PFSK-1 (cell line): Measurements from ENCODE around the gene SAMD4B.

Experiments used
- FOXP2 ChIP-seq: optimal IDR thresholded peaks from 2 replicates; pipeline ENCODE3; 2011; ENCODE audit warnings: borderline replicate concordance, control low read depth, inconsistent platforms; ENCODE audit not compliant: insufficient read depth; ENCODE audit errors: extremely low read length, extremely low read depth
- POLR2AphosphoS5 ChIP-seq: IDR thresholded peaks from 2 replicates; pipeline ENCODE4 v1.6.1; 2012; ENCODE audit warnings: low read depth, mild to moderate bottlenecking, control low read depth, low read length, moderate library complexity
- REST ChIP-seq, 2 experiments: IDR thresholded peaks; 2 replicates each; pipeline versions ENCODE4 v1.6.1 to v1.8.0; 2011 to 2012; ENCODE audit warnings: low read depth in 2 of 2, low read length in 2 of 2, control low read depth in 1 of 2, inconsistent platforms in 1 of 2, mild to moderate bottlenecking in 1 of 2, moderate library complexity in 1 of 2; ENCODE audit not compliant: insufficient read depth in 1 of 2
- SIN3A ChIP-seq: IDR thresholded peaks from 2 replicates; pipeline ENCODE4 v1.6.1; 2012; ENCODE audit warnings: mild to moderate bottlenecking, low read length, moderate library complexity, borderline replicate concordance; ENCODE audit not compliant: insufficient read depth
- TAF1 ChIP-seq: IDR thresholded peaks from 2 replicates; pipeline ENCODE4 v1.6.1; 2012; ENCODE audit warnings: low read length, control low read depth, borderline replicate concordance; ENCODE audit not compliant: insufficient read depth

Gene SAMD4B

GRCh38 chr19:39352381-39353255, 10.4 kb downstream of the SAMD4B start:
- TF ChIP-seq FOXP2 (no peak), SIN3A (no peak), REST (IDR thresholded peaks at IDR 0.05; ENCODE audit: insufficient read depth in 1 of 2, low read depth in 2 of 2, low read length in 2 of 2) (no peak), TAF1 (no peak), POLR2AphosphoS5 (no peak)

GRCh38 chr19:39355253-39355652, 13.0 kb downstream of the SAMD4B start:
- no peak for TF ChIP-seq TAF1
- no peak for TF ChIP-seq FOXP2
- no peak for TF ChIP-seq REST (IDR thresholded peaks at IDR 0.05; ENCODE audit: insufficient read depth in 1 of 2, low read depth in 2 of 2, low read length in 2 of 2)
- TF ChIP-seq POLR2AphosphoS5 = no peak
- no peak for TF ChIP-seq SIN3A

- TF ChIP-seq FOXP2 = no peak
- TF ChIP-seq TAF1 = no peak
- no peak for TF ChIP-seq SIN3A
- TF ChIP-seq REST (IDR thresholded peaks at IDR 0.05; ENCODE audit: insufficient read depth in 1 of 2, low read depth in 2 of 2, low read length in 2 of 2) = no peak
- no peak for TF ChIP-seq POLR2AphosphoS5
Measured at GRCh38 chr19:39356073-39356472, 13.9 kb downstream of the SAMD4B start.

GRCh38 chr19:39356647-39357046, 14.4 kb downstream of the SAMD4B start:
- no peak for TF ChIP-seq REST (IDR thresholded peaks at IDR 0.05; ENCODE audit: insufficient read depth in 1 of 2, low read depth in 2 of 2, low read length in 2 of 2)
- no peak for TF ChIP-seq POLR2AphosphoS5
- no peak for TF ChIP-seq TAF1
- no peak for TF ChIP-seq SIN3A
- TF ChIP-seq FOXP2 = no peak
